Measurements from ENCODE around the gene ARHGAP31.

Gene ARHGAP31

GRCh38 chr3:119298565-119298941 is 4.4 kb downstream of the ARHGAP31 start:
- Histone ChIP-seq H3K36me3 (ENCODE audit: control insufficient read depth in 2 of 2, insufficient read depth in 1 of 2, low read length in 2 of 2) (peaks cover 0 to 14% of the 10 kb centered on the region in 2 experiments; a peak in 1 of 3 replicates), H3K9me3 (ENCODE audit: control insufficient read depth, insufficient read depth, low read depth, low read length) (no peaks in the 10 kb centered on the region), H3K27ac (ENCODE audit: extremely low read depth, low read depth, low read length) (no peak overlapping the region), H3K4me3 (ENCODE audit: low read depth, low read length) (no peak overlapping the region), H3K4me1 (ENCODE audit: control insufficient read depth, insufficient read depth, low read length) (no peaks in the 10 kb centered on the region)
- TF ChIP-seq ZNF664 (tag by site-specific recombination; IDR thresholded peaks at IDR 0.05) (no peak), ZNF513 (tag by site-specific recombination; IDR thresholded peaks at IDR 0.05) (no peak), ZNF202 (tag by site-specific recombination; IDR thresholded peaks at IDR 0.05; ENCODE audit: borderline replicate concordance) (no peak), ZNF692 (tag by site-specific recombination; IDR thresholded peaks at IDR 0.05) (no peak), ZNF654 (tag by site-specific recombination; IDR thresholded peaks at IDR 0.05; ENCODE audit: low read depth) (no peak), ZNF514 (tag by site-specific recombination; IDR thresholded peaks at IDR 0.05) (no peak), ZEB2 (tag by site-specific recombination; IDR thresholded peaks at IDR 0.05) (no peak), ZNF350 (tag by site-specific recombination; IDR thresholded peaks at IDR 0.05) (no peak), ZNF677 (tag by site-specific recombination; IDR thresholded peaks at IDR 0.05) (no peak), ZFP37 (tag by site-specific recombination; IDR thresholded peaks at IDR 0.05) (no peak), ZNF473 (tag by site-specific recombination; IDR thresholded peaks at IDR 0.05) (no peak), ZNF488 (tag by site-specific recombination; IDR thresholded peaks at IDR 0.05) (no peak), ZNF221 (tag by site-specific recombination; IDR thresholded peaks at IDR 0.05; ENCODE audit: borderline replicate concordance) (no peak), PBX3 (CRISPR knock-in tag; IDR thresholded peaks at IDR 0.05) (no peak)
- POLR2A ChIA-PET, result interaction anchor here (1.2 kb wide), 1 partner anchor 24 kb away, joined by 3 read pairs; no protein-coding TSS in a partner anchor
- CTCF ChIA-PET, result interaction anchor here (1.5 kb wide), 1 partner anchor 48 kb away, joined by 4 read pairs; no protein-coding TSS in a partner anchor

- H3K36me3 ChIP-seq (ENCODE audit: control insufficient read depth in 2 of 2, insufficient read depth in 1 of 2, low read length in 2 of 2), result peaks cover 0 to 14% of the 10 kb centered on the region in 2 experiments; a peak in 1 of 3 replicates
- H3K9me3 ChIP-seq (ENCODE audit: control insufficient read depth, insufficient read depth, low read depth, low read length), result no peaks in the 10 kb centered on the region
- H3K27ac ChIP-seq (ENCODE audit: extremely low read depth, low read depth, low read length), result no peak overlapping the region
- H3K4me3 ChIP-seq (ENCODE audit: low read depth, low read length), result no peak overlapping the region
- ChIA-PET POLR2A (interaction anchor here (0.7 kb wide), 1 partner anchor 77 kb away, joined by 3 read pairs; no protein-coding TSS in a partner anchor), CTCF (no interaction called here)
- TF ChIP-seq ZXDB (tag by site-specific recombination; IDR thresholded peaks at IDR 0.05), result no peak
- no peak for TF ChIP-seq ZIC2 (tag by site-specific recombination; IDR thresholded peaks at IDR 0.05)
- TF ChIP-seq ZFHX2 (tag by site-specific recombination; conservative IDR thresholded peaks at IDR 0.05), result peak; percentile 45
- no peak for TF ChIP-seq ZNF558 (tag by site-specific recombination; IDR thresholded peaks at IDR 0.05)
- TF ChIP-seq EGR2 (tag by site-specific recombination; IDR thresholded peaks at IDR 0.05; ENCODE audit: low read depth), result 0 out of 2 replicates have a peak, but pooled peaks have one; percentile 21
- no peak for TF ChIP-seq ZNF518A (tag by site-specific recombination; conservative IDR thresholded peaks at IDR 0.05; ENCODE audit: low read depth)
- no peak for TF ChIP-seq PRDM4 (tag by site-specific recombination; IDR thresholded peaks at IDR 0.05)
- no peak for TF ChIP-seq ZNF112 (tag by site-specific recombination; IDR thresholded peaks at IDR 0.05)
- TF ChIP-seq ZNF521 (tag by site-specific recombination; IDR thresholded peaks at IDR 0.05), result no peak
- 0 out of 2 replicates have a peak, but pooled peaks cover 2% of the 10 kb centered on the region for H3K4me1 ChIP-seq (ENCODE audit: control insufficient read depth, insufficient read depth, low read length)
Measured at GRCh38 chr3:119300991-119301391, 6.8 kb downstream of the ARHGAP31 start.
